B cell (primary cell): ENCODE measurements around the gene ANTXR1. TPM values are rescaled to one million over a fixed set of nuclear protein-coding genes. Genes with fewer than 3 reads are reported as not detected.

ENCODE experiments used
- ATAC-seq: fragments of 200-7000 bp; cut with Tn5 transposase; one replicate; pipeline ENCODE4 v1.10.0; 2021; ENCODE audit warnings: low read depth, mild to moderate bottlenecking, moderate number of reproducible peaks, moderate library complexity
- CTCF ChIA-PET: fragments of 350-600 bp; sonication (Branson Sonifier 250); formaldehyde crosslinking; loops from one replicate; lab custom pipeline; 2021; ENCODE audit warnings: antibody characterized with exemption, inconsistent platforms; lab: Charles Lee
- POLR2A ChIA-PET: fragments of 350-600 bp; sonication (Branson Sonifier 250); formaldehyde crosslinking; loops from one replicate; lab custom pipeline; 2021; ENCODE audit warnings: antibody characterized with exemption; lab: Charles Lee
- DNase-seq: peaks from one replicate; pipeline ENCODE4 v3.0.0; 2013
- H2AFZ ChIP-seq: 2 replicates; pipeline ENCODE4 v1.6.1; 2012; ENCODE audit warnings: mild to moderate bottlenecking, low read depth, low read length; ENCODE audit not compliant: insufficient read depth, poor library complexity, severe bottlenecking
- H3K27ac ChIP-seq, 2 donors: 1 replicate in 1 of 2; 2 replicates in 1 of 2; pipeline ENCODE4 v1.5.1; 2012 to 2013; ENCODE audit warnings: low read length in 2 of 2, mild to moderate bottlenecking in 2 of 2, moderate library complexity in 1 of 2
- H3K27me3 ChIP-seq, 4 experiments: fragments of 200-600 bp in 1 of 4; sonication (generic) in 1 of 4; replicated peaks in 1 of 4; 1 replicate in 2 of 4; 2 replicates in 2 of 4; pipeline versions ENCODE4 v1.6.1 to v1.7.0; 2013 to 2016; ENCODE audit warnings: low read length in 3 of 4, mild to moderate bottlenecking in 2 of 4, mixed read lengths in 1 of 4, moderate library complexity in 1 of 4; ENCODE audit not compliant: insufficient read depth in 4 of 4, control insufficient read depth in 3 of 4; ENCODE audit errors: control extremely low read depth in 1 of 4
- H3K36me3 ChIP-seq, 2 experiments: replicated peaks in 1 of 2; 1 replicate in 1 of 2; 2 replicates in 1 of 2; pipeline versions ENCODE4 v1.6.1 to v1.7.1; 2013; ENCODE audit warnings: low read length in 1 of 2; ENCODE audit not compliant: insufficient read depth in 2 of 2, control insufficient read depth in 1 of 2; ENCODE audit errors: control extremely low read depth in 1 of 2, extremely low read depth in 1 of 2
- H3K4me1 ChIP-seq, 2 donors: fragments of 200-600 bp in 1 of 2; sonication (generic) in 1 of 2; 1 replicate in 1 of 2; 2 replicates in 1 of 2; pipeline versions ENCODE4 v1.5.1 to v1.6.1; 2013 to 2017; ENCODE audit warnings: low read length in 2 of 2; ENCODE audit not compliant: control insufficient read depth in 2 of 2, insufficient read depth in 2 of 2
- H3K4me2 ChIP-seq: replicated peaks from 2 replicates; pipeline ENCODE3; 2012; ENCODE audit warnings: mild to moderate bottlenecking, low read depth, low read length; ENCODE audit not compliant: poor library complexity, severe bottlenecking
- H3K4me3 ChIP-seq, 5 experiments: fragments of 200-600 bp in 1 of 5; sonication (generic) in 1 of 5; 1 replicate in 3 of 5; 2 replicates in 2 of 5; pipeline versions ENCODE4 v1.5.1 to v1.7.0; 2011 to 2016; ENCODE audit warnings: low read length in 4 of 5, mild to moderate bottlenecking in 4 of 5, low read depth in 2 of 5, control low read depth in 1 of 5, moderate library complexity in 1 of 5; ENCODE audit not compliant: insufficient read depth in 1 of 5; ENCODE audit errors: control extremely low read depth in 1 of 5, extremely low read depth in 1 of 5
- H3K79me2 ChIP-seq: fragments of 200-600 bp; sonication (generic); one replicate; pipeline ENCODE4 v1.6.0; 2016; ENCODE audit warnings: low read length; ENCODE audit not compliant: control insufficient read depth, insufficient read depth
- H3K9ac ChIP-seq: fragments of 200-600 bp; sonication (generic); 2 replicates; pipeline ENCODE4 v1.6.1; 2017; ENCODE audit warnings: mild to moderate bottlenecking, low read length, moderate library complexity
- H3K9me3 ChIP-seq, 3 donors: one replicate each; pipeline versions ENCODE4 v1.6.1 to v1.7.1; 2013; ENCODE audit warnings: low read length in 2 of 3; ENCODE audit not compliant: control insufficient read depth in 2 of 3, insufficient read depth in 1 of 3; ENCODE audit errors: control extremely low read depth in 1 of 3
- H4K20me1 ChIP-seq: 2 replicates; pipeline ENCODE4 v1.6.0; 2012; ENCODE audit warnings: mild to moderate bottlenecking, low read length; ENCODE audit not compliant: insufficient read depth, control insufficient read depth, poor library complexity, severe bottlenecking
- H3K27ac Mint-ChIP-seq: one replicate; pipeline ENCODE4 v1.8.0; 2021; ENCODE audit warnings: mixed read lengths
- H3K27me3 Mint-ChIP-seq: one replicate; pipeline ENCODE4 v1.8.0; 2021; ENCODE audit warnings: mixed read lengths
- H3K4me1 Mint-ChIP-seq: one replicate; pipeline ENCODE4 v1.8.0; 2021; ENCODE audit warnings: mixed read lengths
- H3K4me3 Mint-ChIP-seq: one replicate; pipeline ENCODE4 v1.8.0; 2021; ENCODE audit warnings: mixed read lengths
- H3K9me3 Mint-ChIP-seq: one replicate; pipeline ENCODE4 v1.8.0; 2022; ENCODE audit warnings: mixed read lengths; ENCODE audit not compliant: insufficient read depth
- EZH2 ChIP-seq: IDR thresholded peaks from 2 replicates; pipeline ENCODE4 v1.6.1; 2012; ENCODE audit warnings: borderline replicate concordance, low read depth, mild to moderate bottlenecking, moderate library complexity, low read length; ENCODE audit not compliant: insufficient read depth, poor library complexity, severe bottlenecking
- intact Hi-C: fragments of 100-400 bp; cut with micrococcal nuclease; formaldehyde crosslinking; loops from one replicate; pipeline ENCODE4 v1.10.0; 2022
- polyA plus RNA-seq: library from polyadenylated mRNA; depleted of rRNA; stranded (reverse); fragments of >200 nt; gene quantifications from 2 replicates; pipeline ENCODE4 v1.2.3, GENCODE V29; 2012
- total RNA-seq, 2 donors: library from RNA; stranded (reverse); fragments of 120-200 nt in 1 of 2; gene quantifications; 1 replicate in 1 of 2; 2 replicates in 1 of 2; pipeline versions ENCODE4 v1.2.3 to v1.2.4, GENCODE V29; 2013 to 2022
- TF ChIP-seq, protein P1 (sequence below): fragments of 200-600 bp; IDR thresholded peaks from one replicate; pipeline ENCODE4 v1.8.0; 2022; ENCODE audit warnings: antibody characterized with exemption, mild to moderate bottlenecking

Gene ANTXR1
- total and polyA plus RNA-seq, 2 donors (not counting 1 experiment from before 2014, with no cell fraction given): not detected

DNA sequence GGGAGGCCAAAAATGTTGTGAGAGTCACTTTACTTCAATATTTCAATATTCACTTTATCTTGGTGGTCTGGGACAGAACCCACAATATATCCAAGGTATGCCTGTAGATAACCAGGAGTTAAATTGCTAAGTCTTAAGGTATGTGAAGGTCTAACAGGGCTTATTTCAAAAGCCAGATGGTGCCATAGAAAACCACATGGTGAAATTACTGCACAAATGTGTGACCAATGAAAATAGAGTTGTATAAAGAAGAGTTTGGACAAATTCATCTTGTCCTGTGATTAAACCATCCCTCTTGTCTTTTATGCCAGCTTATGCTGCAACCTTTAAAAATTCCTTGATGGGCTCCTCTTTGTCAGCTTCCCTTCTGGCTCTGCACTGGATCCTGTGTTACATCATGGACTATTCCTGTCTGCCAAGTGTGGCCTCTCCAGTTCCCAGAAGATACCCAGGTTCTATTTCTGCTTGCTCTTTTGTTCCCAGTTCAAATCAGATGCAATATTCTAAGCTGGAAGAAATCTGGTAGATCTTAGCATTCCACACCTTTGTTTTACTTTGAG lies 46.8 kb downstream of the ANTXR1 start:
- peaks cover 51% of the 10 kb centered on the region for H3K27me3 Mint-ChIP-seq
- Histone ChIP-seq H3K4me1 (no peaks in the 10 kb centered on the region), H2AFZ (no peak overlapping the region), H3K9ac (no peak overlapping the region), H4K20me1 (no peaks in the 10 kb centered on the region), H3K27ac (no peak overlapping the region), H3K4me2 (no peak overlapping the region), H3K79me2 (no peaks in the 10 kb centered on the region), H3K36me3 (no peaks in the 10 kb centered on the region), H3K27me3 (peaks cover 0 to 28% (median 14%) of the 10 kb centered on the region in 4 experiments), H3K9me3 (no peaks in the 10 kb centered on the region), H3K4me3 (no peak overlapping the region)
- POLR2A ChIA-PET: no interaction called here
- no peak for ATAC-seq
- no peaks in the 10 kb centered on the region for H3K4me1 Mint-ChIP-seq
- intact Hi-C loops: no loop called here
- no peak overlapping the region for H3K27ac Mint-ChIP-seq
- H3K4me3 Mint-ChIP-seq: no peak overlapping the region
- TF ChIP-seq, protein P1, sequence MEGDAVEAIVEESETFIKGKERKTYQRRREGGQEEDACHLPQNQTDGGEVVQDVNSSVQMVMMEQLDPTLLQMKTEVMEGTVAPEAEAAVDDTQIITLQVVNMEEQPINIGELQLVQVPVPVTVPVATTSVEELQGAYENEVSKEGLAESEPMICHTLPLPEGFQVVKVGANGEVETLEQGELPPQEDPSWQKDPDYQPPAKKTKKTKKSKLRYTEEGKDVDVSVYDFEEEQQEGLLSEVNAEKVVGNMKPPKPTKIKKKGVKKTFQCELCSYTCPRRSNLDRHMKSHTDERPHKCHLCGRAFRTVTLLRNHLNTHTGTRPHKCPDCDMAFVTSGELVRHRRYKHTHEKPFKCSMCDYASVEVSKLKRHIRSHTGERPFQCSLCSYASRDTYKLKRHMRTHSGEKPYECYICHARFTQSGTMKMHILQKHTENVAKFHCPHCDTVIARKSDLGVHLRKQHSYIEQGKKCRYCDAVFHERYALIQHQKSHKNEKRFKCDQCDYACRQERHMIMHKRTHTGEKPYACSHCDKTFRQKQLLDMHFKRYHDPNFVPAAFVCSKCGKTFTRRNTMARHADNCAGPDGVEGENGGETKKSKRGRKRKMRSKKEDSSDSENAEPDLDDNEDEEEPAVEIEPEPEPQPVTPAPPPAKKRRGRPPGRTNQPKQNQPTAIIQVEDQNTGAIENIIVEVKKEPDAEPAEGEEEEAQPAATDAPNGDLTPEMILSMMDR: no peak
- no peak for TF ChIP-seq EZH2
- CTCF ChIA-PET: no interaction called here
- H3K9me3 Mint-ChIP-seq: peaks cover 3% of the 10 kb centered on the region
- DNase-seq: no peak

DNA sequence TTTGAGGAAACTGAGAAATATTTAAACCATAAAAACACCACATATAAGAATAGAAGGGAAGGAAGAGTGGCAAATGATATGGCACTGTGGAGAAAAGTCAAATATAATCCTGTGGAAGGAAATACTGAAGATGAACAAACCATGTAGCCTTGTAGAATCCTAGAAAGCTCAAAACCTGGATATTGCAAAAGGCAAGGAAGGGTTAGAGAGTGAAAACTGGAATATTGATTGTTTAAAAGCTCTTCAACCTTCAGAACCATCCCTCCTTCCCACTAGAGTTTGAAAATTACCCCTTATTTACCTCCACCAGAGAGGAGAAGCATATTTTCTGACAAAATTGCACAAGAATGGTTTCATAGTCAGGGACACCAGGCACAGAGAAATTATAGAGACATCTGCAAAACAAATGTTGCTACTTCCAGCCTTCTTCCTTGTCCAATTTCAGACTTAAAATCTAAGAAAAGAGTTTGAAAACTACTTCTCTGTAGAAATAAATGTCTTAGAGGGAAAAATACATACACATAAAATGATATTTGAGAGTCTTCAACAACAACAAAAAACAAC lies 48.0 kb downstream of the ANTXR1 start:
- H3K9me3 ChIP-seq: no peaks in the 10 kb centered on the region
- H3K4me1 Mint-ChIP-seq: no peaks in the 10 kb centered on the region
- H3K27ac Mint-ChIP-seq: no peak overlapping the region
- H3K27me3 ChIP-seq: peaks cover 0 to 22% (median 12%) of the 10 kb centered on the region in 4 experiments
- H3K27ac ChIP-seq: no peak overlapping the region
- no peak for ATAC-seq
- TF ChIP-seq, protein P1: no peak
- TF ChIP-seq EZH2: no peak
- H3K4me2 ChIP-seq: no peak overlapping the region
- intact Hi-C loops: no loop called here
- no peak overlapping the region for H2AFZ ChIP-seq
- DNase-seq: no peak
- H4K20me1 ChIP-seq: no peaks in the 10 kb centered on the region
- CTCF ChIA-PET: no interaction called here
- no peak overlapping the region for H3K4me3 Mint-ChIP-seq
- peaks cover 3% of the 10 kb centered on the region for H3K9me3 Mint-ChIP-seq
- no peak overlapping the region for H3K4me3 ChIP-seq
- H3K4me1 ChIP-seq: no peaks in the 10 kb centered on the region
- H3K36me3 ChIP-seq: no peaks in the 10 kb centered on the region
- no peaks in the 10 kb centered on the region for H3K79me2 ChIP-seq
- POLR2A ChIA-PET: no interaction called here
- no peak overlapping the region for H3K9ac ChIP-seq
- H3K27me3 Mint-ChIP-seq: peaks cover 51% of the 10 kb centered on the region
